ENCODE measurements around the gene SCAPER. TPM values are rescaled to one million over a fixed set of nuclear protein-coding genes. Genes with fewer than 3 reads are reported as not detected.
"Not testable (repeated sequence)": the region's sequence is repeated elsewhere in the genome, so short reads cannot be mapped to it uniquely, and the experiment has no call there.

SCAPER gene
- total and polyA plus RNA-seq, 11 donors, result 6.7 to 53.9 (median 38.3) TPM

DNA sequence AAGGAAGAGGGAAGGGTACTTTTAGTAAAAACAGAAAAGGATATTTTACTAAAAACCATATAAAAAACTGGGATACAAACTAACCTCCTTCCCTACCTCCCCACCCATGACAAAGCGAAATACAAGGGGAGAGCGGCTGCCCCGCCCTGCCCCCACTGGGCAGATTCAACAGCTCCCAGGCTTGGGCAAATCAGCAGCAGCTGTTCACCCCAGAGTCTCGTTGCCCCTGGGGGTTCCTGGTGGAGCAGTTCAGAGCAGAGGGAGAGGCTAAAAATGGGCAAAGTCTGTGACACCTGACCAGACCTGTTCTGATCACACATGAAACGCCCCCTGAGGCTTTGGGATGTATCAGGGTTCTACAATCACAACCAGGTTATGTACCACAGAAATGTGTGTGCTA, 591.4 kb downstream of the SCAPER start:
- H3K27ac ChIP-seq, result no peak overlapping the region
- 82 to 86% (median 83%) methylated on average over 5 of the region's 5 CpGs for WGBS, 4 donors
- no peaks in the 10 kb centered on the region for H3K36me3 ChIP-seq
- DNase-seq (peak in 1 of 5 donors; percentile 13), ATAC-seq (no peak)
- no peak overlapping the region for H3K4me3 ChIP-seq
- no peaks in the 10 kb centered on the region for H3K9me3 ChIP-seq
- H3K4me1 ChIP-seq, result peaks cover 0 to 35% (median 22%) of the 10 kb centered on the region in 12 donors
- no peaks in the 10 kb centered on the region for H3K27me3 ChIP-seq
- intact Hi-C loops (cut with DNase I), result loop anchor here in 1 of 10 donors (10.0 kb wide), 1 partner anchor 119 kb away; no protein-coding TSS in a partner anchor
- TF ChIP-seq, protein P1, sequence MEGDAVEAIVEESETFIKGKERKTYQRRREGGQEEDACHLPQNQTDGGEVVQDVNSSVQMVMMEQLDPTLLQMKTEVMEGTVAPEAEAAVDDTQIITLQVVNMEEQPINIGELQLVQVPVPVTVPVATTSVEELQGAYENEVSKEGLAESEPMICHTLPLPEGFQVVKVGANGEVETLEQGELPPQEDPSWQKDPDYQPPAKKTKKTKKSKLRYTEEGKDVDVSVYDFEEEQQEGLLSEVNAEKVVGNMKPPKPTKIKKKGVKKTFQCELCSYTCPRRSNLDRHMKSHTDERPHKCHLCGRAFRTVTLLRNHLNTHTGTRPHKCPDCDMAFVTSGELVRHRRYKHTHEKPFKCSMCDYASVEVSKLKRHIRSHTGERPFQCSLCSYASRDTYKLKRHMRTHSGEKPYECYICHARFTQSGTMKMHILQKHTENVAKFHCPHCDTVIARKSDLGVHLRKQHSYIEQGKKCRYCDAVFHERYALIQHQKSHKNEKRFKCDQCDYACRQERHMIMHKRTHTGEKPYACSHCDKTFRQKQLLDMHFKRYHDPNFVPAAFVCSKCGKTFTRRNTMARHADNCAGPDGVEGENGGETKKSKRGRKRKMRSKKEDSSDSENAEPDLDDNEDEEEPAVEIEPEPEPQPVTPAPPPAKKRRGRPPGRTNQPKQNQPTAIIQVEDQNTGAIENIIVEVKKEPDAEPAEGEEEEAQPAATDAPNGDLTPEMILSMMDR (IDR thresholded peaks at IDR 0.05), result no peak
- TF ChIP-seq POLR2A (IDR thresholded peaks at IDR 0.05), result no peak

DNA sequence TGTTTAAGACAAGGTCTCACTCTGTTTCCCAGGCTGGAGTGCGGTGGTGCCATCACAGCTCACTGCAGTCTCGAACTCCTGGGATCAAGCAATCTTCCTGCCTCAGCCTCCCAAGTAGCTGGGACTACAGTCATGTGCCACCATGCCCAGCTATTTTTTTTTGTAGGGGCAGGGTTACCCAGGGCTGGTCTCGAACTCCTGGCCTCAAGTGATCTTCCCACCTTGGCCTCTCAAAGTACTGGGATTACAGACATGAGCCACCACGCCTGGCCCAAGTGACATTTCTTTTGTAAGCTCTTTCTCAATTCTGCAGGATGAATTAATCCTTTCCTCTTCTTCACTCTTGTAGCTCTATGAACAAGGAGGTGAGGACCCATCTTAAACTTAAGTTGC, 592.0 kb downstream of the SCAPER start:
- intact Hi-C loops (cut with DNase I), result loop anchor here in 1 of 10 donors (10.0 kb wide), 1 partner anchor 118 kb away; no protein-coding TSS in a partner anchor

DNA sequence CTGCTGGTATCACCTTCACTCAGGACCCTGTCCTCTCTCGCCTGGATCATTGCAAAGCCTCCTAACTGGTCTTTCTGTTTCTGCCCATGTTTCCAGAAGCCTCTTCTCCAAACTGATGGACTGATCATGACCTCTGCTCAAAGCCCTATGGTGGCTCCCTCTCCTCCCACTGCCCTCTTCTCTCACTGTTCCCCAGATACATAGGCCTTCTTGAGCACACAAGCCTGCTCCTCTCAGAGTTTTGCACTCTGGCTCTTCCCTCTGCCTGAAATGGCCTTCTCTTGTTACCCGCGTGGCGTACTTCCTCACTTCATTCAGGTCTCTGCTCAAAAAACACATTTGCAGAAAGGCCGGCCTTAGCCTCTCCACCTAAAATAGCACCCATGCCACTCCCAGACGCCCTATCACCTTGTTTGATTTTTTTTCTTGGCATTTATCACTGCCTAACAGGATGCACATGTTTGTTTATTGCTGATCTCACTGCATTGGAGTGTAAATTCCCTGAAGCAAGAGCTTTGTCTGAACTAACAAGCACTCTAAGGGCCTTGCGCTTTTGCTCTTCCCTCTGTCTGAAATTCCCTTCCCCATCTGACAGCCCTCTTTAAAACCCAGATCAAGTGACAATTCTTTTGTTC, 592.5 kb downstream of the SCAPER start:
- no peak for DNase-seq

More for the DNA sequence above, 592.0 kb downstream of the SCAPER start:
- WGBS, 4 donors, result 92 to 96% (median 94%) methylated on average over 4 of the region's 4 CpGs
- ATAC-seq, H3K27me3 ChIP-seq, H3K36me3 ChIP-seq, H3K4me3 ChIP-seq, H3K9me3 ChIP-seq: not testable (repeated sequence)
- Histone ChIP-seq H3K27ac (peak overlapping the region in 8 of 12 donors; percentile 19 to 94 (median 42)), H3K4me1 (peaks cover 0 to 35% (median 23%) of the 10 kb centered on the region in 12 donors)
- DNase-seq, result peak in 1 of 5 donors; percentile 37

DNA sequence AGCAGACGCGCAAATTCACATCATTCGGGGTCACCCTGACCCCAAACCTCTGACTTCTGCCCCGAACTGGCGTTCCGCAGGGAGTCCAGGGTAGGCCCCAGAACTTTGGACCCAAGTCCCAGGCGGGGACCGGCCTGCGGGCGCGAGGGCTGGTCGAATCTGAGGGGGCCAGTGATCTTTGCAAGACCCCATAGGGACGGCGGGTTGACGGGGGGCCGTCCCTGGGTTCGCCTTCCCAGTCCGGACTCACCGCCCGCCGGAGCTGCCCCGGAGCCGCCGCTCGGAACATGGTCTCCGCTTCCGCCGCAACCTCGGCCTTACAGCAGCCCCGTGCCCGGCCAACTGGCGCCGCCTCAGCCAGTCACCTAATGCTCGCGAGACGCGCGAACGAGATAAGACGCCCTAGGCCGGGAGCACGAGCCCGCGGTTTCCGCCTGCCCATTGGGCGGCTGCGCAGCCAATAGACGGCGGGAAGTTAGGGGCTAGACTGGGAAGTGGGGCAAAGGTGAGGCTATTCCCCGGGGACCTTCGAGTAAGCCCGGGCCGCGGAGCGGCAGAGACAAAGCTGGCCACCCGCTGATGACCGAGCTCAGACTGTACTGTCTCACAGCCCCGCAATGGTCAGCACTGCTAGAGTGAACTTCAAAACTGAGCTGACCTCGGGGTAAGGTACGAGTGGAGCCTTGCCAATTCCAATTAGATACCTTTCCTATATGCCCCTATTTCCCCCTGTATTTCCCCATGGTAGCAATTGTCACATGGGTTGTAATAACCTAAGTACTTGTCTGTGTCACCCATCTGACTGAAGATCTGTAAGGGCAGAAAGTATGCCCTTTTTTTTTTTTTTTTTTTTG, 593.8 kb downstream of the SCAPER start, which contains the start of gene ETFA:
ETFA (minus strand) TSS at position 370 of the 854 bp plus-strand sequence; CDS start at position 289, 81 bp downstream.
- peak within 1 kb of the TSS; percentile 69 to 94 (median 90) for H3K27ac ChIP-seq
- no peaks in the 10 kb centered on the region for H3K9me3 ChIP-seq
- WGBS, 4 donors, result 0 to 2% (median 1%) methylated on average over 13 to 60 of the region's 60 CpGs
- H3K4me3 ChIP-seq, result peak within 1 kb of the TSS; percentile 67 to 97 (median 84)
- peak; percentile 97 to 99 (median 99) for ATAC-seq
- DNase-seq, result peak; percentile 97 to 99 (median 99)
- intact Hi-C loops (cut with DNase I), result loop anchor here in 1 of 10 donors (10.0 kb wide), 1 partner anchor 117 kb away; no protein-coding TSS in a partner anchor
- peaks cover 0 to 44% (median 27%) of the 10 kb centered on the region in 12 donors for H3K4me1 ChIP-seq
- TF ChIP-seq, protein P1 (IDR thresholded peaks at IDR 0.05), result no peak
- TF ChIP-seq POLR2A (IDR thresholded peaks at IDR 0.05), result peak; percentile 74 to 98
- H3K27me3 ChIP-seq, result no peaks in the 10 kb centered on the region
- H3K36me3 ChIP-seq, result peaks cover 0 to 5% (median 0%) of the 10 kb centered on the region in 9 donors

More for the DNA sequence above, 592.5 kb downstream of the SCAPER start:
- TF ChIP-seq, protein P1 (IDR thresholded peaks at IDR 0.05), result no peak
- no peak for TF ChIP-seq POLR2A (IDR thresholded peaks at IDR 0.05)
- Histone ChIP-seq H3K27ac (peak overlapping the region in 8 of 12 donors; percentile 19 to 94 (median 42)), H3K36me3 (peaks cover 0 to 5% (median 0%) of the 10 kb centered on the region in 9 donors), H3K4me1 (peaks cover 0 to 36% (median 23%) of the 10 kb centered on the region in 12 donors), H3K27me3 (no peaks in the 10 kb centered on the region), H3K4me3 (no peak overlapping the region), H3K9me3 (no peaks in the 10 kb centered on the region)
- intact Hi-C loops (cut with DNase I), result loop anchor here in 1 of 10 donors (10.0 kb wide), 1 partner anchor 118 kb away; no protein-coding TSS in a partner anchor
- no peak for ATAC-seq
- WGBS, 4 donors, result 56 to 71% (median 59%) methylated on average over 7 of the region's 7 CpGs
